Effector memory CD8-positive, alpha-beta T cell (primary cell): Measurements from ENCODE around the gene PARP9.
"Not testable (repeated sequence)": the region's sequence is repeated elsewhere in the genome, so short reads cannot be mapped to it uniquely, and the experiment has no call there.

Source experiments
- ATAC-seq: fragments of 150-1000 bp; cut with Tn5 transposase; replicated peaks from 2 replicates; pipeline ENCODE4 v1.10.0; 2021; ENCODE audit warnings: mild to moderate bottlenecking, moderate library complexity
- DNase-seq, 3 experiments: peaks; one replicate each; pipeline ENCODE4 v3.0.0; 2021
- H3K27ac Mint-ChIP-seq, 2 donors: one replicate each; pipeline ENCODE4 v1.8.0; 2022; ENCODE audit warnings: mild to moderate bottlenecking in 2 of 2, mixed read lengths in 2 of 2, moderate library complexity in 2 of 2
- H3K27me3 Mint-ChIP-seq, 2 donors: one replicate each; pipeline ENCODE4 v1.8.0; 2022; ENCODE audit warnings: mixed read lengths in 2 of 2
- H3K36me3 Mint-ChIP-seq: one replicate; pipeline ENCODE4 v1.8.0; 2022; ENCODE audit warnings: mild to moderate bottlenecking, moderate library complexity, mixed read lengths; ENCODE audit not compliant: insufficient read depth
- H3K4me1 Mint-ChIP-seq, 2 donors: one replicate each; pipeline ENCODE4 v1.8.0; 2022; ENCODE audit warnings: low read depth in 2 of 2, mixed read lengths in 2 of 2
- H3K4me3 Mint-ChIP-seq, 2 donors: one replicate each; pipeline ENCODE4 v1.8.0; 2022; ENCODE audit warnings: mild to moderate bottlenecking in 2 of 2, mixed read lengths in 2 of 2, moderate library complexity in 2 of 2
- H3K9me3 Mint-ChIP-seq, 2 donors: one replicate each; pipeline ENCODE4 v1.8.0; 2022; ENCODE audit warnings: mixed read lengths in 2 of 2

PARP9 gene

GRCh38 chr3:122508944-122509343, 55.2 kb downstream of the PARP9 start:
- H3K9me3 Mint-ChIP-seq, H3K27me3 Mint-ChIP-seq, H3K36me3 Mint-ChIP-seq, DNase-seq, ATAC-seq: not testable (repeated sequence)
- H3K4me1 Mint-ChIP-seq, result peaks cover 46 to 68% of the 10 kb centered on the region in 2 donors
- peak overlapping the region in 1 of 2 donors; percentile 35 for H3K27ac Mint-ChIP-seq
- H3K4me3 Mint-ChIP-seq, result peak overlapping the region in 1 of 2 donors; percentile 41

- DNase-seq (no peak), ATAC-seq (peak; percentile 73)
- peak overlapping the region in 1 of 2 donors; percentile 35 for H3K27ac Mint-ChIP-seq
- peaks cover 43 to 63% of the 10 kb centered on the region in 2 donors for H3K4me1 Mint-ChIP-seq
- no peaks in the 10 kb centered on the region for H3K36me3 Mint-ChIP-seq
- H3K4me3 Mint-ChIP-seq, result peak overlapping the region in 1 of 2 donors; percentile 41
- H3K9me3 Mint-ChIP-seq, result peaks cover 0 to 3% of the 10 kb centered on the region in 2 donors
- no peaks in the 10 kb centered on the region for H3K27me3 Mint-ChIP-seq
Observed at GRCh38 chr3:122508135-122508914, 55.8 kb downstream of the PARP9 start.

DNA sequence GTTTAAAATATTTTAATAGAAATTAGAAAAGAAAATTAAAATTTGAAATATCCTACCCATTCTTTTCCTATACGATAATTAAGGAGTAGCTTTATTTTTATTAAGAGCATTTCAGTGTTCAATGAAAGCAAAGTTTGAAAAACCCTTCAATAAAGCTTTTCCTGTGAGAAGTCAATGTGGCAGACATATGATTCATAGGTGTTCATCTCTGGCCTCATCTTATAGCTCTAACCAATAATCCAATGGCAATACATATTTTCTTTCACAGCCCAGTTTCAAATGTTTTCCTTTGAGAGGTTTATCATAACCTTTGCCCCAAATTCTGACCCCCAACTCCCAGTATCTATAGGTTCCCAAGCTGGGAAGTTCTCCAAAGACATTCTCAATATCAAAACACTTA, 57.6 kb downstream of the PARP9 start:
- H3K9me3 Mint-ChIP-seq, result peaks cover 0 to 3% of the 10 kb centered on the region in 2 donors
- ATAC-seq (peak; percentile 50), DNase-seq (no peak)
- no peak overlapping the region for H3K4me3 Mint-ChIP-seq
- no peaks in the 10 kb centered on the region for H3K27me3 Mint-ChIP-seq
- peak overlapping the region; percentile 8 to 71 for H3K27ac Mint-ChIP-seq
- no peaks in the 10 kb centered on the region for H3K36me3 Mint-ChIP-seq
- peaks cover 45 to 68% of the 10 kb centered on the region in 2 donors for H3K4me1 Mint-ChIP-seq

DNA sequence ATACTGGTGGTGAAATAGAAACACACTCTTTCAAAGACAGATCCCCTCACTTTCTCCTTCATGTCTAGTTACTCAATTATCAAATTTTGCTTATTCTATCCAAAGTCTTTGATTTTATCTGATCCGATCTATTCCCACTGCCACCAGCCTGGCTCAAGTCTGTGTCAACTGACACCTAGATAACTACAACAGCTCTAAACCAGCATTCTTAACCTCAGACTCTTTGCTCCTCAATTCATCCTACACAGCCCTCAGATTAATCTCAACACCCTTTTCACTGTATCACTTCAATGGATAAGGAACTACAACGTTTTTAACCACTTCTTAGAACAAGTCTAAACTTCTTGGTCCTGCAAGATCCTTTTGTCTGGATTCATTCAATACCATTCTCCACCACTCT, 58.4 kb downstream of the PARP9 start:
- DNase-seq, result no peak
- H3K27me3 Mint-ChIP-seq, result no peaks in the 10 kb centered on the region
- H3K36me3 Mint-ChIP-seq, result peaks cover 4% of the 10 kb centered on the region
- H3K9me3 Mint-ChIP-seq, result peaks cover 0 to 3% of the 10 kb centered on the region in 2 donors
- no peak for ATAC-seq
- H3K4me1 Mint-ChIP-seq, result peaks cover 45 to 68% of the 10 kb centered on the region in 2 donors
- H3K4me3 Mint-ChIP-seq, result no peak overlapping the region
- H3K27ac Mint-ChIP-seq, result no peak overlapping the region

DNA sequence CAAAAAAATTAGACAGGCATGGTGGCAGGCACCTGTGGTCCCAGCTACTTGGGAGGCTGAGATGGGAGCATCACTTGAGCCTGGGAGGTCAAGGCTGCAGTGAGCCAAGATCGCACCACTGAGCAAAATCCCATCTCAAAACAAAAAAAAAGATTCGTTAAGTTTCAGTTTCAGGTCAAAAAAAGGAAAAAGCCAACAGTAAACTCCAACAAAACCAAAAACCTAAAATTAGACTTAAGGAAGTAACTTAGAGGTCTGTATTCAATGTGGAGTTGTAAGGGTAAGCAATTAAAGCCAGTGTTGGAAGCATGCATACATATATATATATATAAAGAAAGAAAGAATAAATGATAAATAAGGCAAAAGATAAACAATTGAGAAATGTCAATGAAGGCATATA, 61.2 kb downstream of the PARP9 start:
- H3K36me3 Mint-ChIP-seq, result peaks cover 4% of the 10 kb centered on the region
- ATAC-seq, result no peak

GRCh38 chr3:122502139-122502538, 62.0 kb downstream of the PARP9 start:
- ATAC-seq (peak; percentile 34), DNase-seq (no peak)
- no peaks in the 10 kb centered on the region for H3K9me3 Mint-ChIP-seq
- H3K4me3 Mint-ChIP-seq, result peak overlapping the region; percentile 4 to 13
- H3K27ac Mint-ChIP-seq, result no peak overlapping the region
- no peaks in the 10 kb centered on the region for H3K27me3 Mint-ChIP-seq
- H3K4me1 Mint-ChIP-seq, result peaks cover 44 to 63% of the 10 kb centered on the region in 2 donors
- H3K36me3 Mint-ChIP-seq, result peaks cover 4% of the 10 kb centered on the region

More for the DNA sequence above, 61.2 kb downstream of the PARP9 start:
- Mint-ChIP-seq H3K9me3 (no peaks in the 10 kb centered on the region), H3K27me3 (no peaks in the 10 kb centered on the region), H3K4me1 (peaks cover 36 to 59% of the 10 kb centered on the region in 2 donors), H3K4me3 (peak overlapping the region in 1 of 2 donors; percentile 13), H3K27ac (no peak overlapping the region)
- DNase-seq, result no peak

DNA sequence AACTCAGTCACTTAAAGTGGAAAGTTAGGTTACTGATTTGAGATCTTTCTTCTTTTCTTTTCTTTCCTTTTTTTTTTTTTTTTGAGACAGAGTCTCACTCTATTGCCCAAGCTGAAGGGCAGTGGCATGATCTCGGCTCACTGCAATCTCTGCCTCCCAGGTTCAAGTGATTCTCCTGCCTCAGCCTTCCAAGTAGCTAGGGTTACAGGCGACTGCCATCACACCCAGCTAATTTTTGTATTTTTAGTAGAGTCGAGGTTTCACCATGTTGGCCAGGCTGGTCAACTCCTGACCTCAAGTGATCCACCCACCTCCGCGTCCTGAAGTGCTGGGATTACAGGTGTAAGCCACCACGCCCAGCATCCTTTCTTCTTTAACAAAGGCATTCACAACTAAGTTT, 63.1 kb downstream of the PARP9 start:
- H3K27ac Mint-ChIP-seq, result peak overlapping the region in 1 of 2 donors; percentile 13

GRCh38 chr3:122498152-122498551, 65.9 kb downstream of the PARP9 start:
- H3K36me3 Mint-ChIP-seq, result peaks cover 36% of the 10 kb centered on the region
- H3K9me3 Mint-ChIP-seq, result no peaks in the 10 kb centered on the region
- ATAC-seq (no peak), DNase-seq (no peak)
- H3K27me3 Mint-ChIP-seq, result no peaks in the 10 kb centered on the region
- peaks cover 38 to 49% of the 10 kb centered on the region in 2 donors for H3K4me1 Mint-ChIP-seq
- H3K4me3 Mint-ChIP-seq, result no peak overlapping the region
- H3K27ac Mint-ChIP-seq, result peak overlapping the region; percentile 49 to 56

More for the DNA sequence above, 63.1 kb downstream of the PARP9 start:
- DNase-seq, H3K4me3 Mint-ChIP-seq, H3K27me3 Mint-ChIP-seq, H3K9me3 Mint-ChIP-seq, ATAC-seq: not testable (repeated sequence)
- peaks cover 14% of the 10 kb centered on the region for H3K36me3 Mint-ChIP-seq
- H3K4me1 Mint-ChIP-seq, result peaks cover 41 to 58% of the 10 kb centered on the region in 2 donors

DNA sequence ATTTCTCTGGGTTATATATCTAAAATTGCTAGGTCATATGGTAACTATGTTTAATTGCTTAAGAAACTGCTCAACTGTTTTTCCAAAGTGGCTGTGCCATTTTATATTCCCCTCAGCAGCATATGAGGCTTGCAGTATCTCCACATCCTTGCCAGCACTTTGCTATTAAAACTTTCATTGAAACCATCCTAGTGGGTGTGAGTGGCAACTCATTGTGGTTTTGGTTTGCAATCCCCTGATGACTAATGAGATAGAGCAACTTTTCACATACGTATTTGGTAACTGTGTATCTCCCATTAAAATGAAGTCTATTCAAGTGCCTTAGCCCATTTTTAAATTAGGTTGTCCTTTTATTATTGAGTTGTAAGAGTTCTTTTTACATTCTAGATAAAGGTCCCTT, 66.7 kb downstream of the PARP9 start:
- Mint-ChIP-seq H3K4me1 (peaks cover 32 to 43% of the 10 kb centered on the region in 2 donors), H3K27ac (peak overlapping the region; percentile 49 to 56), H3K4me3 (peak overlapping the region in 1 of 2 donors; percentile 11), H3K36me3 (peaks cover 39% of the 10 kb centered on the region), H3K27me3 (no peaks in the 10 kb centered on the region), H3K9me3 (no peaks in the 10 kb centered on the region)
- DNase-seq, result peak; percentile 17 to 26 (median 25)
- ATAC-seq, result peak; percentile 99

GRCh38 chr3:122496508-122496907, 67.6 kb downstream of the PARP9 start:
- no peak overlapping the region for H3K4me3 Mint-ChIP-seq
- H3K4me1 Mint-ChIP-seq, result peaks cover 25 to 34% of the 10 kb centered on the region in 2 donors
- H3K27me3 Mint-ChIP-seq, result no peaks in the 10 kb centered on the region
- DNase-seq (no peak), ATAC-seq (no peak)
- H3K27ac Mint-ChIP-seq, result no peak overlapping the region
- H3K9me3 Mint-ChIP-seq, result no peaks in the 10 kb centered on the region
- H3K36me3 Mint-ChIP-seq, result peaks cover 48% of the 10 kb centered on the region

- H3K4me1 Mint-ChIP-seq, result peaks cover 21 to 22% of the 10 kb centered on the region in 2 donors
- H3K36me3 Mint-ChIP-seq, result peaks cover 53% of the 10 kb centered on the region
- H3K27ac Mint-ChIP-seq, result no peak overlapping the region
- DNase-seq (no peak), ATAC-seq (no peak)
- no peak overlapping the region for H3K4me3 Mint-ChIP-seq
- H3K9me3 Mint-ChIP-seq, result no peaks in the 10 kb centered on the region
- no peaks in the 10 kb centered on the region for H3K27me3 Mint-ChIP-seq
Observed at GRCh38 chr3:122493296-122493695, 70.8 kb downstream of the PARP9 start.

- no peaks in the 10 kb centered on the region for H3K9me3 Mint-ChIP-seq
- H3K4me3 Mint-ChIP-seq, result no peak overlapping the region
- DNase-seq (no peak), ATAC-seq (no peak)
- H3K36me3 Mint-ChIP-seq, result peaks cover 24% of the 10 kb centered on the region
- peaks cover 18 to 23% of the 10 kb centered on the region in 2 donors for H3K4me1 Mint-ChIP-seq
- peak overlapping the region; percentile 9 to 33 for H3K27ac Mint-ChIP-seq
- no peaks in the 10 kb centered on the region for H3K27me3 Mint-ChIP-seq
Observed at GRCh38 chr3:122488262-122488973, 75.7 kb downstream of the PARP9 start.

DNA sequence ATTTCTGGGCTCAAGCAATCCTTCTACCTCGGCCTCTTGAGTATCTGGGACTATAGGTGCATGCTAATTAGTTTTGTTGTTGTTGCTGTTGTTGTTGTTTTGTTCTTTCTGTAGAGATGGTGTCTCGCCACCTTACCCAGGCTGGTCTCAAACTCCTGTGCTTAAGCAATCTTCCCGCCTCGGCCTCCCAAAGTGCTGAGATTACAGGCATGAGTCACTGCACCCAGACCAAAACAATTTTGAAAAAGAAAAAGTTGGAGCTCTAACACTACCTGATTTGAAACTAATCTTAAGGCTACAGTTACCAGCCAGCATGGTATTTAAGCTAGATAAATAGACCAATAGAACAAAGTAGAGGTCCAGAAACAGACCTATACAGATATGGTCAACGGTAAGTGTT, 79.1 kb downstream of the PARP9 start:
- Mint-ChIP-seq H3K27ac (no peak overlapping the region), H3K27me3 (no peaks in the 10 kb centered on the region), H3K36me3 (peaks cover 8% of the 10 kb centered on the region), H3K9me3 (no peaks in the 10 kb centered on the region), H3K4me3 (no peak overlapping the region), H3K4me1 (peaks cover 32 to 39% of the 10 kb centered on the region in 2 donors)
- DNase-seq (no peak), ATAC-seq (no peak)
